DOHH2 (cell line): ENCODE results near the gene GABARAPL2.

Source experiments
- H3F3A ChIP-seq: fragments of 200-600 bp; sonication (generic), shearing (Covaris generic); 2 replicates; pipeline ENCODE4 v1.6.0; 2016; ENCODE audit warnings: antibody characterized with exemption, mild to moderate bottlenecking; ENCODE audit not compliant: control insufficient read depth, insufficient read depth
- H3K27ac ChIP-seq: fragments of 200-600 bp; sonication (generic); 2 replicates; pipeline ENCODE4 v1.5.1; 2014; ENCODE audit warnings: low read depth, mild to moderate bottlenecking, low read length, moderate library complexity
- H3K27me3 ChIP-seq: fragments of 200-600 bp; sonication (generic); 2 replicates; pipeline ENCODE4 v1.6.1; 2014; ENCODE audit warnings: mild to moderate bottlenecking, low read length, mixed read lengths; ENCODE audit not compliant: control insufficient read depth
- H3K36me3 ChIP-seq: fragments of 200-600 bp; sonication (generic); 2 replicates; pipeline ENCODE4 v1.6.1; 2014; ENCODE audit warnings: mild to moderate bottlenecking, low read length, moderate library complexity, mixed read lengths; ENCODE audit not compliant: control insufficient read depth
- H3K4me1 ChIP-seq: fragments of 200-600 bp; sonication (generic); 2 replicates; pipeline ENCODE4 v1.6.1; 2014; ENCODE audit warnings: mild to moderate bottlenecking, low read length, mixed read lengths; ENCODE audit not compliant: control insufficient read depth
- H3K4me2 ChIP-seq: fragments of 200-600 bp; sonication (generic); 2 replicates; pipeline ENCODE4 v1.6.0; 2014; ENCODE audit warnings: mild to moderate bottlenecking, low read length, moderate library complexity
- H3K4me3 ChIP-seq: fragments of 200-600 bp; sonication (generic); 2 replicates; pipeline ENCODE4 v1.5.1; 2014; ENCODE audit warnings: mild to moderate bottlenecking, low read length, mixed read lengths
- H3K79me2 ChIP-seq: fragments of 200-600 bp; sonication (generic); 2 replicates; pipeline ENCODE4 v1.6.1; 2014; ENCODE audit warnings: mild to moderate bottlenecking, low read length, mixed read lengths; ENCODE audit not compliant: control insufficient read depth
- H3K9me2 ChIP-seq: fragments of 200-600 bp; sonication (generic); replicated peaks from 2 replicates; pipeline ENCODE4 v1.6.1; 2014; ENCODE audit warnings: mild to moderate bottlenecking, low read length, mixed read lengths; ENCODE audit not compliant: control insufficient read depth
- H3K9me3 ChIP-seq: fragments of 200-600 bp; sonication (generic); 2 replicates; pipeline ENCODE4 v1.6.1; 2014; ENCODE audit warnings: antibody characterized with exemption, low read length, mixed read lengths; ENCODE audit not compliant: control insufficient read depth, insufficient read depth
- H4K20me1 ChIP-seq: fragments of 200-600 bp; sonication (generic); 2 replicates; pipeline ENCODE4 v1.6.0; 2014; ENCODE audit warnings: low read depth, mild to moderate bottlenecking, antibody characterized with exemption, low read length, moderate library complexity; ENCODE audit not compliant: control insufficient read depth, insufficient read depth
- CTCF ChIP-seq: fragments of 200-600 bp; sonication (generic); IDR thresholded peaks from one replicate; pipeline ENCODE4 v1.5.1; 2014; ENCODE audit warnings: antibody characterized with exemption, mild to moderate bottlenecking, low read depth, low read length; ENCODE audit not compliant: poor library complexity, severe bottlenecking
- EZH2phosphoT487 ChIP-seq: fragments of 200-600 bp; sonication (generic); IDR thresholded peaks from 2 replicates; pipeline ENCODE4 v1.6.1; 2017; ENCODE audit warnings: borderline replicate concordance, mild to moderate bottlenecking, antibody characterized with exemption, low read length, moderate library complexity, mixed read lengths

GABARAPL2 gene

DNA sequence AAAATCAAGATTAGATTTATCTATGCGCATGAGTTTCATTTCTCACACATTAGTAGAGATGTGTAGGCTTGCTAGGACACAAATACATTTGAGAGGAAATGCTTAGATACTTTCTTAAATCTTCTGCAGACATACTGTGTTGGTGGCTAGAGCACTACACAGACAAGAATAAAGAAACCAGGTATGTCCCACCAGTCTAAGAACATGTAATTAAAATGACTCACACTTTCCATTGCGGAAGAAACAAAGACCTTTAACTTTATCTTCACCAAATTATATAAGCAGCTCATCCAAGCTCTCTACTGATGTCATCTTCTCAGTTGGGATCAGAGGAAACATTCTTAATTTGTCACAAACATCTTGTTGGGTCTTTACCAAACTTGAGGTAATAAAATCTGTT lies 12.5 kb downstream of the GABARAPL2 start:
- Histone ChIP-seq H3F3A (no peaks in the 10 kb centered on the region), H3K9me2 (no peaks in the 10 kb centered on the region), H3K36me3 (peaks cover 52% of the 10 kb centered on the region), H3K4me2 (no peak overlapping the region), H3K4me1 (peaks cover 7% of the 10 kb centered on the region), H3K27ac (no peak overlapping the region), H3K9me3 (no peaks in the 10 kb centered on the region), H3K79me2 (peaks cover 13% of the 10 kb centered on the region), H3K27me3 (no peaks in the 10 kb centered on the region), H4K20me1 (0 out of 2 replicates have a peak, but pooled peaks cover 4% of the 10 kb centered on the region), H3K4me3 (no peak overlapping the region)
- TF ChIP-seq CTCF (no peak), EZH2phosphoT487 (no peak)

DNA sequence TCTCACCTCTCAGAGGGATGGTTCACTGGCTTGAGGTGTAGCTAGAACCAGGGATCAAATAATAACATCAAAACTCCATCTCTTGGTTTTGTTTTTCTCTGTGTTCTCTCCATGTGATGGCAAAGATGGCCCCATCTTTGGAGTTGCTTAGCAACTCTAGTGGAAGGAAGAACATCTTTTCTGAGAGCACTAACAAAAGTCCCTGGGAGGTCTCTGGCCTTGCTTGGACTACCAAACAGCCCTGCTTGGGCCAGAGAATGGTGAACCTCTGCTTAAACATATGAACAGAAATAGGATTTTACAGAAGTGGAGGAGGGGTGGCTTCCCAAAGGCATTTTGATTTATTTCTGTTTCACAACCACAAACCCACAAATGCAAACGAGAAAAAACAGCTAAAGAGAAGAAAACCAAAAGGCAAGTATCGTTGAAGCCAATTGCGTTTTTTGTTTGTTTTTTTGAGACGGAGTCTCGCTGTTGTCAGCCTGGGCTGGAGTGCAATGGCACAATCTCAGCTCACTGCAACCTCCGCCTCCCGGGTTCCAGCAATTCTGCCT lies 13.2 kb downstream of the GABARAPL2 start:
- Histone ChIP-seq H4K20me1 (0 out of 2 replicates have a peak, but pooled peaks cover 4% of the 10 kb centered on the region), H3K27me3 (no peaks in the 10 kb centered on the region), H3K4me1 (peaks cover 10% of the 10 kb centered on the region), H3K9me3 (no peaks in the 10 kb centered on the region), H3K4me3 (no peak overlapping the region), H3K4me2 (no peak overlapping the region), H3K9me2 (no peaks in the 10 kb centered on the region), H3F3A (no peaks in the 10 kb centered on the region), H3K27ac (no peak overlapping the region), H3K36me3 (peaks cover 46% of the 10 kb centered on the region), H3K79me2 (peaks cover 7% of the 10 kb centered on the region)
- TF ChIP-seq EZH2phosphoT487 (no peak), CTCF (no peak)

- no peak for TF ChIP-seq EZH2phosphoT487
- TF ChIP-seq CTCF = no peak
- peaks cover 5% of the 10 kb centered on the region for H3K36me3 ChIP-seq
- no peak overlapping the region for H3K4me3 ChIP-seq
- H3K27me3 ChIP-seq = no peaks in the 10 kb centered on the region
- H3F3A ChIP-seq = no peaks in the 10 kb centered on the region
- H3K9me3 ChIP-seq = no peaks in the 10 kb centered on the region
- peaks cover 11% of the 10 kb centered on the region for H3K4me1 ChIP-seq
- no peaks in the 10 kb centered on the region for H3K9me2 ChIP-seq
- no peaks in the 10 kb centered on the region for H4K20me1 ChIP-seq
- no peak overlapping the region for H3K27ac ChIP-seq
- H3K4me2 ChIP-seq = peak overlapping the region; percentile 29
- no peaks in the 10 kb centered on the region for H3K79me2 ChIP-seq
These were observed 17.9 kb downstream of the GABARAPL2 start for GRCh38 chr16:75584108-75584507.
